Left renal pelvis (tissue), 4 donors: Measurements from ENCODE around the gene RBKS. TPM values are rescaled to one million over a fixed set of nuclear protein-coding genes. Genes with fewer than 3 reads are reported as not detected.

ENCODE experiments used
- DNase-seq, 4 donors: peaks; one replicate each; pipeline ENCODE4 v3.0.0-alpha.2; 2013; ENCODE audit warnings: low read depth in 4 of 4, low spot score in 3 of 4
- polyA plus RNA-seq, 4 donors: library from polyadenylated mRNA; unstranded; fragments of 120-200 nt; gene quantifications; one replicate each; pipeline ENCODE4 v1.2.1, GENCODE V29; 2013; ENCODE audit not compliant: insufficient read length in 4 of 4

RBKS gene
- 1 to 10 TPM; 2.0 to 8.6 (median 6.9) TPM for polyA plus RNA-seq

- DNase-seq: peak; percentile 70 to 79 (median 76)
Measured at GRCh38 chr2:27890146-27890923, at the start of gene RBKS, which contains the start of gene BABAM2. TSS of gene RBKS (minus strand) at chr2:27890387. CDS start at chr2:27890345, 42 bp downstream. TSS of gene BABAM2 (plus strand) at chr2:27890729. CDS start at chr2:27894557, 3,828 bp downstream.

- DNase-seq: no peak
Measured at GRCh38 chr2:27935026-27935425, 44.8 kb upstream of the RBKS start.

- DNase-seq: no peak
Measured at GRCh38 chr2:27932396-27932795, 42.2 kb upstream of the RBKS start.

GRCh38 chr2:27931361-27931950 lies 41.3 kb upstream of the RBKS start:
- DNase-seq: no peak

GRCh38 chr2:27929916-27930486 lies 39.8 kb upstream of the RBKS start:
- no peak for DNase-seq

GRCh38 chr2:27925766-27926472 lies 35.7 kb upstream of the RBKS start:
- no peak for DNase-seq

GRCh38 chr2:27922842-27923241 lies 32.7 kb upstream of the RBKS start:
- no peak for DNase-seq

GRCh38 chr2:27921880-27922547 lies 31.8 kb upstream of the RBKS start:
- no peak for DNase-seq

GRCh38 chr2:27921424-27921823 lies 31.2 kb upstream of the RBKS start:
- no peak for DNase-seq

- no peak for DNase-seq
Measured at GRCh38 chr2:27920148-27920885, 30.1 kb upstream of the RBKS start.

- no peak for DNase-seq
Measured at GRCh38 chr2:27916293-27916995, 26.3 kb upstream of the RBKS start.

- DNase-seq: no peak
Measured at GRCh38 chr2:27915874-27916273, 25.7 kb upstream of the RBKS start.

- no peak for DNase-seq
Measured at GRCh38 chr2:27915191-27915590, 25.0 kb upstream of the RBKS start.

- no peak for DNase-seq
Measured at GRCh38 chr2:27914805-27915175, 24.6 kb upstream of the RBKS start.

GRCh38 chr2:27914041-27914804 lies 24.0 kb upstream of the RBKS start:
- DNase-seq: no peak

- DNase-seq: no peak
Measured at GRCh38 chr2:27912512-27912911, 22.3 kb upstream of the RBKS start.

- DNase-seq: no peak
Measured at GRCh38 chr2:27911458-27912210, 21.4 kb upstream of the RBKS start.

- DNase-seq: no peak
Measured at GRCh38 chr2:27909901-27910300, 19.7 kb upstream of the RBKS start.
